ENCODE results near the gene DYRK4.

GRCh38 chr12:4545195-4545594 lies 16.8 kb upstream of the DYRK4 start:
- TF ChIP-seq BHLHE40 (IDR thresholded peaks at IDR 0.05; ENCODE audit: low read depth, low read length) (no peak), POLR2A (IDR thresholded peaks at IDR 0.05; ENCODE audit: low read depth, low read length) (no peak), CTCF (conservative IDR thresholded peaks at IDR 0.05; ENCODE audit: low read depth, low read length) (no peak), CHD1 (IDR thresholded peaks at IDR 0.05; ENCODE audit: low read depth, low read length) (no peak), RFX5 (IDR thresholded peaks at IDR 0.05; ENCODE audit: low read depth, low read length) (no peak), USF2 (IDR thresholded peaks at IDR 0.05; ENCODE audit: low read depth, low read length) (no peak), RAD21 (IDR thresholded peaks at IDR 0.05; ENCODE audit: low read length) (no peak), FOS (IDR thresholded peaks at IDR 0.05; ENCODE audit: low read depth, low read length) (no peak), SMC3 (IDR thresholded peaks at IDR 0.05; ENCODE audit: low read depth, low read length) (no peak), RCOR1 (IDR thresholded peaks at IDR 0.05; ENCODE audit: insufficient replicate concordance, low read length) (no peak), CEBPB (IDR thresholded peaks at IDR 0.05; ENCODE audit: low read depth, low read length) (no peak), MXI1 (IDR thresholded peaks at IDR 0.05; ENCODE audit: borderline replicate concordance, low read depth, low read length) (no peak), NFE2L2 (IDR thresholded peaks at IDR 0.05; ENCODE audit: low read depth, low read length) (no peak)

Data from IMR-90 (cell line).